ENCODE measurements around the gene RTN1. TPM values are rescaled to one million over a fixed set of nuclear protein-coding genes. Genes with fewer than 3 reads are reported as not detected.

RTN1 gene
- polyA plus RNA-seq, 1 donor from 2014 or later, result 0.24 TPM

DNA sequence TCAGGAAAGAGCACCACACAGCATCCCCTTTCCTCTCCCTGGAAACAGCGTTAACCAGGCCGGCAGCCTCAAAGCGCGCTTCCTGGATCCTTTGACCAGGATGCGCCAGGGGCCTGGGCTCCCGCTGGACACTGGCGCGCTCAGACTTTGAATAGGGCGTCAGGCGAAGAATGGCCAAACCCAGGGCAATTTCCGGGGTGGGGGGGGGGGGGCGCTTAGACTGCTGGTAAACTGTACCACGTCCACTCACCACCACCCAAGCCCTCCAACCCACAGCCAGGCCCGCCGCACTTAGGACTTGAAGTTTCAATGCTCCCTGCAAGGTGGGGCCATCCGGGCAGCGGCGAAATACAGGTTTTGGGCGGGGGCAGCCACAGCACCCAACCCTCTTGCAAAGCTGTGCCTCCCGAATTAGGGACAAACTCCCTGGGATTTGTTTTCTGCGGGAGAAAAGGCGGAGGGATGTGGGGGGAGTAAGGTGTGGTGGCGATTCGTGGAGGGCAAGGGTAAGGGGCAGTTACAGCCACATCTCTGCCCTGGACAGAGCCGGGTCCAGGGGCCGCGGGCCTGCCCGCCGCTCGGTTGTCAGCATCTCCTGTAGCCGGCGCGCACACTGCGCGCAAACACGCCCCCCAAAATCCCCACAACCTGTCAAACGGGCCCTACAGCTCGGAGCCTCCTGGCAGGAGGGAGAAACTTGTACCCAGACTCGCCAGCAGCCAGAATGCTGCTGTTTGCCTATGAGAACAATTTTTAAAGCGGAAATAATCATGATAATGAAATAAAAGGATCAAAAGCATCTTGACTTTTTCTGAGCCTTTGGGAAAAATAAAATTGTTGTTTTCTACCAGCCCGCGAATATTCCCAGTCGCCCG lies 958 bp downstream of the RTN1 start:
- Mint-ChIP-seq H3K27me3 (peaks cover 30% of the 10 kb centered on the region), H3K36me3 (no peaks in the 10 kb centered on the region), H3K27ac (no peak overlapping the region), H3K9me3 (peaks cover 2 to 5% (median 3%) of the 10 kb centered on the region in 3 donors), H3K4me1 (peaks cover 0 to 9% (median 8%) of the 10 kb centered on the region in 3 donors), H3K4me3 (peak overlapping the region in 3 of 4 donors; percentile 57 to 89 (median 66))

DNA sequence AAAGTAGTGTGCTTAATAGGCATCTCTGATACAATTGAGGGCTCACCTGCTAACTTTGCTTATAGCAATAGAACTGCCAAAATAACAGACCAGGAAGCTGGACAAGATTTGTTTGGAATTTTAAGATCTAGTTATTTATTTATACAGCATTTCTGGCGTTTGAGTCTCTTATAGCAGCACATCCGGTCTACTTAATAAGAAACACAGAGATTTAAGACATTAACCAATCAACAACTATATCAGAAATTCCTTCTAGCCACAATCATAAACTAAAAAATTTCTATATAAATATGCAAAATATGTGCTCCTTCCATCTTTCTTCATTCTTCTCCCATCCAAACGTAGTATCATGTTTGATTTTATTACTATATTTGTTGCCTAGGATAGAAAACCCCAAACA lies 2.6 kb downstream of the RTN1 start:
- peaks cover 0 to 1% (median 0%) of the 10 kb centered on the region in 3 donors for H3K9me3 Mint-ChIP-seq
- H3K36me3 Mint-ChIP-seq, result no peaks in the 10 kb centered on the region
- no peak overlapping the region for H3K27ac Mint-ChIP-seq
- H3K27me3 Mint-ChIP-seq, result peaks cover 23% of the 10 kb centered on the region
- H3K4me1 Mint-ChIP-seq, result peaks cover 0 to 9% (median 8%) of the 10 kb centered on the region in 3 donors
- no peak overlapping the region for H3K4me3 Mint-ChIP-seq

DNA sequence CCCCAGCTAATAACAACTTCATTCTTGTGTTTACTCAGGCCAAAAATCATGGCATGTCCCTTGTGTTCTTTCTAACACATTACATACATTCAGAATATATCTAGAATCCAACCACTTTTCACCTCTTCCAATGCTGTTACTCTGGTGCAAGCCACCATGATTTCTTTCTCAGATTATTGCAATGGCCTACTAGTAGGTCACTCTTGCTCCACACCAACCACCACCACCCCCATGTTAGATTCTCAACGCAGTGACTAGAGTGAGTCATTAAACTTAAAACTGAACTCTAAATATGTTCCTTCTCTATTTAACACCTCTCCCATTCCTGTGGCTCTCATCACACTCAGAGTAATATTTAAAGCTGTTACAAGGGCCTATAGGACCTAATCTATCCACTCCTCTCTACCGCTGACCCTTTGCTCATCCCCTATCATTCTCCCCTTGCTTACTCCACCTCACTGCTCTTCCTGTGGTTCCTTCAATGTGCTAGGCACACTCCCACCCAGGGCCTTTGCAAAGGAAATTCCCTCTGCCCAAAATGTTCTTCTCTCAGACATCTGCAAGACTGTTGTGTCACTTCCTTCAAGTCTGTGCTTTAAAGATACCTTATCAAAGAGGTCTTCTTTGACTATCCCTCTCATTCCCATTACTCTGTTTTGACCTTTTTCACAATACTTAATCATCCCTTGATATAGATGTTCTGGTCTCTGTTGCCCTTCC lies 6.6 kb downstream of the RTN1 start:
- H3K4me1 Mint-ChIP-seq, result peaks cover 0 to under 1% (median 0%) of the 10 kb centered on the region in 3 donors
- peaks cover 3% of the 10 kb centered on the region for H3K27me3 Mint-ChIP-seq
- H3K4me3 Mint-ChIP-seq, result no peak overlapping the region
- no peaks in the 10 kb centered on the region for H3K36me3 Mint-ChIP-seq
- H3K9me3 Mint-ChIP-seq, result peaks cover 8 to 13% (median 10%) of the 10 kb centered on the region in 3 donors
- H3K27ac Mint-ChIP-seq, result no peak overlapping the region

DNA sequence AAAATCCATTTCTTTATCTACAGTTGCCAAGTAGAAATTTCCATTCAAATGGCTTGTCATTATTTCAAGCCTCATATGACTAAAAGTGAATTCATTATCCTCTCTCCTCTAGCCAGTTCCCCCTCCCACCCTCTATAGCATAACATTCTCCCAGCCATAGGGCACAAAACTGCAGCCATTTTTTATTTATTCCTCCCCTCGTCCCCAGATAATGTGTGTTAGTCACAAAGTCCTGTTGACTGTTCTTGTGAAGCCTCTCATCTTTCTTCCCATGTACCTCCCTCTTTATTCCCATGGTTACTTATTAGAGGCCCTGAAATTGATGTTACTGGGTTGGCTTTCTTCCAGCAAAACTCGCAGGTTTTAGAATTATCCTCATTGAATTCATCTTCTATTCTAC lies 13.2 kb downstream of the RTN1 start:
- Mint-ChIP-seq H3K4me3 (no peak overlapping the region), H3K9me3 (peaks cover 11 to 27% (median 20%) of the 10 kb centered on the region in 3 donors), H3K36me3 (peaks cover 3% of the 10 kb centered on the region), H3K27me3 (peaks cover 1% of the 10 kb centered on the region), H3K27ac (no peak overlapping the region), H3K4me1 (no peaks in the 10 kb centered on the region)

DNA sequence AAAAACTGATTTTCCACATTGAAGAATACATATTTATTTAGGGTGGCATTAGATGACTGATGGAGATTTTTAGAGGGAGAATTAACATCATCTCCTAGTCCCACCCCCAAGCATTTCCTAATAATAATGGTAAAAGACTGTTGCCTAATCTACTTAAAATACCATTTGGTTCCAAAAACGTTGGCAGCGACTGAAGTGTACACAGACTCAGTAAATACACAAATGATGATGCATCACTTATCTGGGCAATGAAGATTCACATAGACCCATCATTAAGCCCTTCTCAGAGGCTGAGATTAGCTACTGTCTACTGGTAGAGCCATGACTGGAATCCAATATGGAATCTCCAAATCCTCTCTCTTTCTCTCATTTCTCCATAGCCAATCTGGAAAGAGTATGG lies 18.2 kb downstream of the RTN1 start:
- Mint-ChIP-seq H3K4me1 (peaks cover 0 to 4% (median 2%) of the 10 kb centered on the region in 3 donors), H3K9me3 (peaks cover 3 to 14% (median 11%) of the 10 kb centered on the region in 3 donors), H3K27ac (no peak overlapping the region), H3K36me3 (peaks cover 3% of the 10 kb centered on the region), H3K4me3 (no peak overlapping the region), H3K27me3 (peaks cover 1% of the 10 kb centered on the region)

DNA sequence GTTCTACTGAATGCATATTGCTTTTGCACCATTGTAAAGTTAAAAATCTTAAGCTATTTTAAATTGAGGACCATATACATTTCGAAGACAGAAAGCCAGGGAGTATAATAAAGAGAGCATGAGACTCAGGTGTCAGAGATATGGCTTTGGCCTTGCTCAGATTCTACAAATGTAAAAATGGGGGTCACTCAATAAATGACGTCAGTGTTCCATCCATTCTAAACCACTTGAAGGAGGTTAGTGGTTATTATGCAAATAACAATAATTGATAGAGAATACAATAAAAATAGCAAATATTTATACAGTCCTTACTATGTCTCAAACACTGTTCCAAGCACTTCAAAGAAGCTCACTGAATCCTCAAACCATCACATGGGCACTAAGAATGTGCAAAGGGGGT lies 20.1 kb downstream of the RTN1 start:
- Mint-ChIP-seq H3K36me3 (peaks cover 3% of the 10 kb centered on the region), H3K4me1 (peaks cover 0 to 4% (median 2%) of the 10 kb centered on the region in 3 donors), H3K4me3 (no peak overlapping the region), H3K9me3 (peaks cover 3 to 9% (median 7%) of the 10 kb centered on the region in 3 donors), H3K27me3 (no peaks in the 10 kb centered on the region), H3K27ac (no peak overlapping the region)

DNA sequence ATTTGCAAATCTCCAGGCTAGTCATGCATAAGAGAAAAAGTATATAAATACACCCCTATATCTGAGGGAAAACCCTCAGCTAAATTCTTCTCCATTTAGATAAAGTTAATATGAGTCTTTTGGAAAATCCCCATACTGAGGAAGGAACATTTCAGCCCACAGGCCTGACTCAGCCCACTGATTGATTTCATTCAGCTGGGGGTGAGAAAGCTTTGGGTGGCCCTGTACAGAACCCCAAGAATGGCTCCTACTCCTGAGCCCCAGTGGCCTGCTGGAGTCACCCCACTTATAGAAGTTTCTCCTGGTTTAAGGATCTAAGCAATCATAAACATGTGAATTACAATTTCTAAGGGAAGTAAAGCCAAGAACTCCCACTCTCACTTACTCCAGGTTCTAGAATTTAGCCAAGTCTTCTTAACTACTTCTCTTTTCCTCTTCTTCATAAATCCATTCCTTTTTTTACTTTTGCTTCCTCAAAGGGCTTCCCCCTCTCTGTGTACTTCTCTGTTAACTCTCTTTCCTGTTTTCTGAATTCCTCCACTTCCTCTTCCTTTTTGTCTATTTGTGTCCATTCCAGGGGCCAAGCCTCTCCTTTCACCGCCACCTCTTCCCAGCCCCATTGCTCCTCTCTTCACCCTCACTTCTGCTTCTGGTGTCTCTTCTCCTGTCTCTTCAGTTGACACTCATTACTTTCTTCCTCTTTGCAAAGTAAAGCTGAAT lies 21.0 kb downstream of the RTN1 start:
- Mint-ChIP-seq H3K27me3 (no peaks in the 10 kb centered on the region), H3K9me3 (peaks cover 0 to under 1% (median under 1%) of the 10 kb centered on the region in 3 donors), H3K27ac (peak overlapping the region in 1 of 3 donors; percentile 61), H3K4me3 (no peak overlapping the region), H3K4me1 (peaks cover 0 to 4% (median 2%) of the 10 kb centered on the region in 3 donors), H3K36me3 (peaks cover 3% of the 10 kb centered on the region)

DNA sequence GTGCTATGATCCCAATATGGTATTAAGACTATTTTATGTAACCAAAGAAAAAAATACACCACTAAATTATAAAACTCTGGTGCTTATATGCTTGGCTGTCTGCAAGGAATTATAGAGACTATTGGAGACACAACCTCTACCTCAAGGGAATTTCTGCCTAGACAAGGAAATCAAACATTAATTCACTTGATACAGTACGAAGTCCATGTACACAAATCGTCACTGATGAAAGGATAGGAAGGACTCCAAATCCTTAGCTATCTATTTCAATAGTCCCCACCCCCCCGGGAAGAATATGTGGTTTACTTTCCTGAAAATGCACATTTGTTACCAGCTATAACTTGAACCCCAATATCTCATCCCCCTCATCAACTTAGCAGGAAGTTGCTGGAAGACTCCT lies 21.9 kb downstream of the RTN1 start:
- Mint-ChIP-seq H3K4me3 (no peak overlapping the region), H3K36me3 (peaks cover 3% of the 10 kb centered on the region), H3K4me1 (peaks cover 0 to 4% (median 2%) of the 10 kb centered on the region in 3 donors), H3K9me3 (no peaks in the 10 kb centered on the region), H3K27ac (no peak overlapping the region), H3K27me3 (no peaks in the 10 kb centered on the region)

DNA sequence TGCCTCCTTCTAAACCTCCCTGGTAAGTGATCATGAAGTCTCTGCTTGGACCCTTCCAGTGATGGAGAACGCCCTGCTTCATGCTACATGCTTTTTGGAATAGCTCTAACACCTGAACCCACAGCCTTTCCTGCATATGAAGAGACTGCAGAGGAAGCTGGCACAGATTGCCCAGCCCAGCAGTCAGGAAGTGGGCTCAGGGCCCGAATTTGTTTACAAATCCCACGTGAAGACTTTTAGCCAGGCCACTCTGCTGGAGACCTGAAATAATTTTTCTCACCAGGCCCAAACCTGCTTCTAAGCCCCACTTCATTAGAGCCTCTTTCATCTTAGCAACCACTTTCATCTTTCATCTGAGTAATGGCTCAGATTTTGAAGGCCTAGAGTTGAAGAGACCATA lies 22.9 kb downstream of the RTN1 start:
- H3K36me3 Mint-ChIP-seq, result no peaks in the 10 kb centered on the region
- H3K27me3 Mint-ChIP-seq, result peaks cover 1% of the 10 kb centered on the region
- peaks cover 0 to 4% (median 2%) of the 10 kb centered on the region in 3 donors for H3K4me1 Mint-ChIP-seq
- no peaks in the 10 kb centered on the region for H3K9me3 Mint-ChIP-seq
- H3K27ac Mint-ChIP-seq, result no peak overlapping the region
- no peak overlapping the region for H3K4me3 Mint-ChIP-seq

DNA sequence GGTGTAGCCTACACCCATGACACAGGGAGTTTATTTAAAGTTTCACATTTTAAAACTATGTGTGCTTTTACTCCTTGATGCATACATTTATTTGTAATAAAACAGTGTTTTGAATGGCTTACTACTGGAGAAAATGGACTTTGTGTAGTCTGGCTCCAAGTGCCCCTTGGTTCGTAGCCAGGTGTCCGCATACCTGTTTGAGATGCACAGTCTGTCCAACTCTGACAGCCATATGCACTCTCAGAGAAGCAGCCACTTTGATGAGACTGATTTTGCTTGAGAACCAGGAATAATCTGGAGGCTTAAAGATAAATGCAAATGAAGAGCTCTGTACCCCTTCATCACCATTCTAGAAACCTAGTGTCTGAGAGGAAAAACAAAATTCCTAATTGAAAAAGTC lies 24.0 kb downstream of the RTN1 start:
- peaks cover 0 to 4% (median 2%) of the 10 kb centered on the region in 3 donors for H3K4me1 Mint-ChIP-seq
- no peak overlapping the region for H3K4me3 Mint-ChIP-seq
- H3K27me3 Mint-ChIP-seq, result peaks cover 1% of the 10 kb centered on the region
- H3K9me3 Mint-ChIP-seq, result no peaks in the 10 kb centered on the region
- no peaks in the 10 kb centered on the region for H3K36me3 Mint-ChIP-seq
- no peak overlapping the region for H3K27ac Mint-ChIP-seq

DNA sequence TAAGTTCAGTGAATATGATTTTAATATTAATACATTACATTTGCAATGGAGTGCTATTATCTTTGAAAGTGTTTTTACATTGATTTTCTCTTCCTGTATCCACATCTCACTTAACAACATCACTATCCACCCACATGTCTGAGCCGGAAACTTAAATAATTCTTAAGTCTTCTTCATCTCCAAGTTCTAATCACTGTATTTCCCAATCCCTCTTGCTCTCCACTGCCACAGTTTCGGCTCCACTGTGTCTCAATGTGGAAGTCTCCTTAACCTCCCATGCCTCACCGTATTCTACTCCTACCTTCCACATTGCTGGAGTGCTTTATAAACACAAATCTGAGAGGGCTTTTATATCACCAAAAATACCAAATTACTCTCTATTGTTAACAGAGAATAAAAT lies 25.3 kb downstream of the RTN1 start:
- Mint-ChIP-seq H3K36me3 (no peaks in the 10 kb centered on the region), H3K27ac (no peak overlapping the region), H3K4me3 (no peak overlapping the region), H3K4me1 (peaks cover 0 to 4% (median 2%) of the 10 kb centered on the region in 3 donors), H3K9me3 (no peaks in the 10 kb centered on the region), H3K27me3 (peaks cover 1% of the 10 kb centered on the region)

DNA sequence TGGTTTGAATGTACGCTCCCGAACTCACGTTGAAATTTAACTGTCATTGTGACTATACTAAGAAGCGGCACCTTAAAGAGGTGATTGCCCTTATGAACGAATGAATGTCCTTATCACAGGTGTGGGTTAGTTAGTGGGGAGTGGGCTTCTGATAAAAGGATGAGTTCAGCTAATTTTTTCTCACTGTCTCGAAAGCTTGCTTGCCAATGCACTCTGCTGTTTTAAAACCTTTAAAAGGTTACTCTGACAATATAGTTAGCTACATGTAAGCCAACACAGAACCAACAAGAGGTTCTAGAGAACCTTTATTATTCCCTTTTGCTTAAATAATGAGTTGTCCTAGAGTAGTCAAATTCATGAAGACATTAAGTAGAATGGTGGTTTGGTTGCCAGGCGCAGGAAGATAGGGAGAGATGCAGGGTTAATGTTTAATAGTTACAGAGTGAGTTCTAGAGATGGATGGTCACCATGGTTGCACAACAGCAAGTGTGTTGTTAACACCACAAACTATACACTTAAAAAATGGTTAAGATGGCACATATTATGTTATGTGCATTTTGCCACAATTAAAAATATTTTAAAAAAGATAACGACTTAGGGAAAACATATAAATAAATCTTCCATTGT lies 26.3 kb downstream of the RTN1 start:
- H3K27ac Mint-ChIP-seq, result peak overlapping the region in 1 of 3 donors; percentile 25

DNA sequence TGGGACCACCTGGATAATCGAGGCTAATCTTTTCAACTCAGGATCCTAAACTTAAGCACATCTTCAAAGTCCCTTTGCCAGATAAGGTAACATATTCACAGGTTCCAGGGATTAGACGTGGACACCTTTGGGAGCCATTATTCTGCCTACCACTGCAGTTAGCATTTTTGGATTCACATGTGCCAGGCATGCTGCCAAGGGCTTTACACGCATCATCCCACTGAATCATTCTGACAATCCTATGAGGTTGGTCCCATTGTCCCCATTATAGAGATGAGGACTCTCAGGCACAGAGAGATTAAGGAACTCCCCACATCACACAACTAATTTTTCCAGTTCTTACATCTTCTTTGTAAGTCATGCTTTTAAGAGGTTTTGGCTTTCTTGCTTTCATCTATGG lies 34.5 kb downstream of the RTN1 start:
- H3K4me3 Mint-ChIP-seq, result no peak overlapping the region
- no peaks in the 10 kb centered on the region for H3K4me1 Mint-ChIP-seq
- no peak overlapping the region for H3K27ac Mint-ChIP-seq
- peaks cover 6% of the 10 kb centered on the region for H3K27me3 Mint-ChIP-seq
- peaks cover 0 to 2% (median 0%) of the 10 kb centered on the region in 3 donors for H3K9me3 Mint-ChIP-seq
- no peaks in the 10 kb centered on the region for H3K36me3 Mint-ChIP-seq

More for the DNA sequence above, 26.3 kb downstream of the RTN1 start:
- no peaks in the 10 kb centered on the region for H3K9me3 Mint-ChIP-seq
- H3K4me1 Mint-ChIP-seq, result no peaks in the 10 kb centered on the region
- peaks cover 1% of the 10 kb centered on the region for H3K27me3 Mint-ChIP-seq
- H3K36me3 Mint-ChIP-seq, result no peaks in the 10 kb centered on the region
- no peak overlapping the region for H3K4me3 Mint-ChIP-seq

DNA sequence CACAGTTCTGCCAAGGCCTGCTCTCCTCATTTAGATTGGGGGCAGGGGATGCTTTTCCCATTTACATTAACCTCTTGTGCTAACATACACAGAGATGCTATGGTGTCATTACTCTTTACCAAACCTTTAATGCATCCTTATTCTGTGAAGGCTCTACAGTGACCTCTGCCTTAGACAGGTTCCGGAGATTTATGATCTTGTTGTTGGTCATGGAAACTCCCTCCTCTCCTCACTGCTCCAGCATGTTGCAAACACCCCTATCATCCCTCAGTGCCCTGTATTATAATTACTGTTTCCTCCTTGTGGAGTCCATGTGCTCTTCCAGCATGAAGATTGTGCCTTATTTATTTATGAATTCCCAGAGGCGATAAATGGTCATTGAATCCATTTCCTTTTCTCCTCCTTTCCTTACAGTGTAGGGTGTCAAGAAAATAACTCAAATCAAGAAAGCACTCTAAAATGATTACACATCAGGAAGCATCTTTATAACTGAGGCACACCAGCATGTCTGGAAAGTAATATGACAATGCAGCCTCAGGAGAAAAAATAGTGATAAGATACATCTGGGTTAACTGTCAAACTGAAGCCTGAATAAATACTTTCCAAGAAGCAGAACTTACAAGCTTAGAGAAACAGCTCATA lies 37.8 kb downstream of the RTN1 start:
- H3K4me1 Mint-ChIP-seq, result no peaks in the 10 kb centered on the region
- no peak overlapping the region for H3K27ac Mint-ChIP-seq
- no peaks in the 10 kb centered on the region for H3K36me3 Mint-ChIP-seq
- H3K9me3 Mint-ChIP-seq, result peaks cover 0 to 2% (median 0%) of the 10 kb centered on the region in 3 donors
- H3K4me3 Mint-ChIP-seq, result no peak overlapping the region
- peaks cover 10% of the 10 kb centered on the region for H3K27me3 Mint-ChIP-seq

All from IgD-negative memory B cell (primary cell).